CD4-positive, alpha-beta T cell (primary cell): ENCODE data around the gene NR1H2. TPM values are rescaled to one million over a fixed set of nuclear protein-coding genes. Genes with fewer than 3 reads are reported as not detected.

ENCODE experiments used
- ATAC-seq: fragments of 200-7000 bp; cut with Tn5 transposase; one replicate; pipeline ENCODE4 v1.10.0; 2022; ENCODE audit warnings: mild to moderate bottlenecking; ENCODE audit not compliant: poor library complexity
- CTCF ChIA-PET: fragments of 350-600 bp; sonication (Branson Sonifier 250); formaldehyde crosslinking; loops from one replicate; lab custom pipeline; 2021; ENCODE audit warnings: antibody characterized with exemption, inconsistent platforms; lab: Charles Lee
- POLR2A ChIA-PET: fragments of 350-600 bp; sonication (Branson Sonifier 250); formaldehyde crosslinking; loops from one replicate; lab custom pipeline; 2021; ENCODE audit warnings: antibody characterized with exemption, inconsistent platforms; lab: Charles Lee
- DNase-seq, 14 experiments: peaks; one replicate each; pipeline ENCODE4 v3.0.0-alpha.2; 2013 to 2020; ENCODE audit warnings: mixed read lengths in 2 of 14
- H3K27ac ChIP-seq, 2 donors: one replicate each; pipeline versions ENCODE4 v1.5.1 to v1.7.0; 2013; ENCODE audit warnings: low read length in 2 of 2, low read depth in 1 of 2, mild to moderate bottlenecking in 1 of 2
- H3K27me3 ChIP-seq, 2 experiments: 1 replicate in 1 of 2; 2 replicates in 1 of 2; pipeline versions ENCODE4 v1.6.1 to v1.7.0; 2013; ENCODE audit warnings: low read length in 2 of 2, control low read depth in 1 of 2, mild to moderate bottlenecking in 1 of 2, moderate library complexity in 1 of 2; ENCODE audit not compliant: insufficient read depth in 2 of 2, control insufficient read depth in 1 of 2
- H3K36me3 ChIP-seq: one replicate; pipeline ENCODE4 v1.6.1; 2013; ENCODE audit warnings: low read length, control low read depth; ENCODE audit not compliant: insufficient read depth
- H3K4me1 ChIP-seq: one replicate; pipeline ENCODE4 v1.6.1; 2013; ENCODE audit warnings: low read length, control low read depth; ENCODE audit not compliant: insufficient read depth
- H3K4me3 ChIP-seq: one replicate; pipeline ENCODE4 v1.5.1; 2013; ENCODE audit warnings: mild to moderate bottlenecking, low read length, moderate library complexity
- H3K9me3 ChIP-seq, 2 experiments: 1 replicate in 1 of 2; 2 replicates in 1 of 2; pipeline versions ENCODE4 v1.6.1 to v1.7.0; 2013; ENCODE audit warnings: low read length in 2 of 2, mild to moderate bottlenecking in 2 of 2, control low read depth in 1 of 2, moderate library complexity in 1 of 2; ENCODE audit not compliant: control insufficient read depth in 1 of 2, insufficient read depth in 1 of 2
- H3K27ac Mint-ChIP-seq: one replicate; pipeline ENCODE4 v1.8.0; 2020; ENCODE audit warnings: mixed read lengths
- H3K27me3 Mint-ChIP-seq: one replicate; pipeline ENCODE4 v1.8.0; 2021; ENCODE audit warnings: mixed read lengths
- H3K36me3 Mint-ChIP-seq: one replicate; pipeline ENCODE4 v1.8.0; 2021; ENCODE audit warnings: low read depth, mixed read lengths
- H3K4me1 Mint-ChIP-seq: one replicate; pipeline ENCODE4 v1.8.0; 2021; ENCODE audit warnings: low read depth, mixed read lengths
- H3K4me3 Mint-ChIP-seq: one replicate; pipeline ENCODE4 v1.8.0; 2020; ENCODE audit warnings: mild to moderate bottlenecking, mixed read lengths
- H3K9me3 Mint-ChIP-seq: one replicate; pipeline ENCODE4 v1.8.0; 2020; ENCODE audit warnings: mixed read lengths
- CTCF ChIP-seq: fragments of 200-600 bp; IDR thresholded peaks from one replicate; pipeline ENCODE4 v1.8.0; 2022; ENCODE audit warnings: antibody characterized with exemption, mild to moderate bottlenecking
- intact Hi-C, 2 experiments: fragments of 100-400 bp; cut with DNase I in 1 of 2; cut with micrococcal nuclease in 1 of 2; formaldehyde crosslinking; loops; one replicate each; pipeline versions ENCODE4 v1.15.1 to v1.9.0; 2023 to 2025; cut with DNase I, micrococcal nuclease
- total RNA-seq, 174 experiments: library from RNA in 2 of 174; stranded (reverse) in 2 of 174; gene quantifications; one replicate each; pipeline ENCODE4 v1.2.3 and lab custom pipeline; 2021 to 2026

The NR1H2 gene
- total RNA-seq, 2 experiments from 2014 or later = 261 to 265 TPM

- TF ChIP-seq CTCF = no peak
- peak overlapping the region; percentile 70 to 81 for H3K27ac ChIP-seq
- peaks cover 52% of the 10 kb centered on the region for H3K36me3 ChIP-seq
- Mint-ChIP-seq H3K4me1 (peaks cover 38% of the 10 kb centered on the region), H3K27ac (peak overlapping the region; percentile 90), H3K27me3 (peaks cover 6% of the 10 kb centered on the region), H3K36me3 (peaks cover 75% of the 10 kb centered on the region), H3K4me3 (peak overlapping the region; percentile 96), H3K9me3 (no peaks in the 10 kb centered on the region)
- CTCF ChIA-PET = interaction anchor here (0.7 to 1.5 kb wide), 3 partner anchors 14 to 26 kb away, joined by 3 to 5 read pairs (median 4); no protein-coding TSS in a partner anchor
- H3K4me3 ChIP-seq = peak overlapping the region; percentile 54
- DNase-seq (peak in 1 of 14 experiments; percentile 45), ATAC-seq (peak; percentile 21)
- POLR2A ChIA-PET = interaction anchor here (1.0 to 2.4 kb wide), 9 partner anchors 7 to 342 kb away, joined by 3 to 29 read pairs (median 4); partner anchors contain the start of gene NR1H2
- no peaks in the 10 kb centered on the region for H3K27me3 ChIP-seq
- H3K9me3 ChIP-seq = no peaks in the 10 kb centered on the region
- intact Hi-C loops = no loop called here
- H3K4me1 ChIP-seq = peaks cover 25% of the 10 kb centered on the region
Measured at GRCh38 chr19:50383001-50383851, 7.0 kb downstream of the NR1H2 start.

- no peaks in the 10 kb centered on the region for H3K9me3 ChIP-seq
- peak; percentile 88 for ATAC-seq
- peak within 1 kb of the TSS; percentile 70 to 81 for H3K27ac ChIP-seq
- Mint-ChIP-seq H3K4me1 (peaks cover 38% of the 10 kb centered on the region), H3K27me3 (peaks cover 6% of the 10 kb centered on the region), H3K36me3 (peaks cover 71% of the 10 kb centered on the region), H3K9me3 (no peaks in the 10 kb centered on the region), H3K4me3 (peak within 1 kb of the TSS; percentile 96), H3K27ac (peak within 1 kb of the TSS; percentile 90)
- intact Hi-C loops = loop anchor here in 1 of 2 experiments (1.0 to 2.0 kb wide), 5 partner anchors 8 to 421 kb away; partner anchors contain the start of genes JOSD2 and NR1H2
- peaks cover 22% of the 10 kb centered on the region for H3K4me1 ChIP-seq
- H3K4me3 ChIP-seq = peak within 1 kb of the TSS; percentile 66
- no peaks in the 10 kb centered on the region for H3K27me3 ChIP-seq
- ChIA-PET POLR2A (interaction anchor here (0.6 to 2.4 kb wide), 14 partner anchors 8 to 341 kb away, joined by 3 to 29 read pairs (median 4); partner anchors contain the start of genes JOSD2 and NR1H2), CTCF (interaction anchor here (0.7 to 1.5 kb wide), 3 partner anchors 15 to 27 kb away, joined by 3 to 5 read pairs (median 4); no protein-coding TSS in a partner anchor)
- TF ChIP-seq CTCF = no peak
- DNase-seq = peak; percentile 98 to 100 (median 99)
- H3K36me3 ChIP-seq = peaks cover 44% of the 10 kb centered on the region
Measured at GRCh38 chr19:50383852-50384684, 7.8 kb downstream of the NR1H2 start, which contains the start of gene POLD1. Gene POLD1, plus strand, starts transcription at chr19:50384347. Its CDS starts 14,505 bp downstream, at chr19:50398852.
